HG03457 (cell line): ENCODE data around the gene TRERF1.
A peak's percentile ranks its signal among the peaks of the same experiment; 100 is the strongest.
"Not testable (repeated sequence)": the region's sequence is repeated elsewhere in the genome, so short reads cannot be mapped to it uniquely, and the experiment has no call there.

Source experiments
- ATAC-seq: cut with Tn5 transposase; IDR thresholded peaks from one replicate; pipeline ENCODE4 v1.9.1; 2021; ENCODE audit warnings: moderate number of reproducible peaks; ENCODE audit not compliant: unreplicated experiment

Gene TRERF1

GRCh38 chr6:42229506-42230119, 222.1 kb downstream of the TRERF1 start:
- ATAC-seq: no peak

- no peak for ATAC-seq
These were observed 223.4 kb downstream of the TRERF1 start for GRCh38 chr6:42228305-42228704.

GRCh38 chr6:42227173-42227850, 224.4 kb downstream of the TRERF1 start:
- ATAC-seq: no peak

- ATAC-seq: no peak
These were observed 225.0 kb downstream of the TRERF1 start for GRCh38 chr6:42226645-42227143.

GRCh38 chr6:42226161-42226611, 225.5 kb downstream of the TRERF1 start:
- ATAC-seq: no peak

GRCh38 chr6:42225419-42225818, 226.3 kb downstream of the TRERF1 start:
- no peak for ATAC-seq

GRCh38 chr6:42225029-42225339, 226.7 kb downstream of the TRERF1 start:
- no peak for ATAC-seq

GRCh38 chr6:42224222-42225028, 227.3 kb downstream of the TRERF1 start:
- peak; percentile 86 for ATAC-seq

- ATAC-seq: no peak
These were observed 229.3 kb downstream of the TRERF1 start for GRCh38 chr6:42222448-42222847.

GRCh38 chr6:42221546-42221945, 230.2 kb downstream of the TRERF1 start:
- ATAC-seq: no peak

- no peak for ATAC-seq
These were observed 230.9 kb downstream of the TRERF1 start for GRCh38 chr6:42220807-42221206.

- ATAC-seq: peak; percentile 68
These were observed 234.0 kb downstream of the TRERF1 start, which contains the start of gene MRPS10 for GRCh38 chr6:42217519-42218367. Gene MRPS10 (minus strand): TSS chr6:42217861. CDS start chr6:42217849, 12 bp downstream.

- ATAC-seq: no peak
These were observed 234.6 kb downstream of the TRERF1 start for GRCh38 chr6:42217157-42217518.

GRCh38 chr6:42216495-42216894, 235.2 kb downstream of the TRERF1 start:
- ATAC-seq: not testable (repeated sequence)

- no peak for ATAC-seq
These were observed 239.3 kb downstream of the TRERF1 start for GRCh38 chr6:42212442-42212841.

GRCh38 chr6:42211726-42212125, 240.0 kb downstream of the TRERF1 start:
- ATAC-seq: no peak

GRCh38 chr6:42210551-42210950, 241.2 kb downstream of the TRERF1 start:
- ATAC-seq: no peak

GRCh38 chr6:42207559-42207958, 244.2 kb downstream of the TRERF1 start:
- not testable (repeated sequence) for ATAC-seq

GRCh38 chr6:42204768-42205282, 246.9 kb downstream of the TRERF1 start:
- no peak for ATAC-seq

- no peak for ATAC-seq
These were observed 248.5 kb downstream of the TRERF1 start for GRCh38 chr6:42203183-42203582.
